HG02623 (cell line): ENCODE measurements around the gene CLCN2.
A peak's percentile ranks its signal among the peaks of the same experiment; 100 is the strongest.

Source experiments
- ATAC-seq: cut with Tn5 transposase; IDR thresholded peaks from one replicate; pipeline ENCODE4 v1.9.1; 2021; ENCODE audit warnings: moderate library complexity; ENCODE audit not compliant: unreplicated experiment

CLCN2 gene

DNA sequence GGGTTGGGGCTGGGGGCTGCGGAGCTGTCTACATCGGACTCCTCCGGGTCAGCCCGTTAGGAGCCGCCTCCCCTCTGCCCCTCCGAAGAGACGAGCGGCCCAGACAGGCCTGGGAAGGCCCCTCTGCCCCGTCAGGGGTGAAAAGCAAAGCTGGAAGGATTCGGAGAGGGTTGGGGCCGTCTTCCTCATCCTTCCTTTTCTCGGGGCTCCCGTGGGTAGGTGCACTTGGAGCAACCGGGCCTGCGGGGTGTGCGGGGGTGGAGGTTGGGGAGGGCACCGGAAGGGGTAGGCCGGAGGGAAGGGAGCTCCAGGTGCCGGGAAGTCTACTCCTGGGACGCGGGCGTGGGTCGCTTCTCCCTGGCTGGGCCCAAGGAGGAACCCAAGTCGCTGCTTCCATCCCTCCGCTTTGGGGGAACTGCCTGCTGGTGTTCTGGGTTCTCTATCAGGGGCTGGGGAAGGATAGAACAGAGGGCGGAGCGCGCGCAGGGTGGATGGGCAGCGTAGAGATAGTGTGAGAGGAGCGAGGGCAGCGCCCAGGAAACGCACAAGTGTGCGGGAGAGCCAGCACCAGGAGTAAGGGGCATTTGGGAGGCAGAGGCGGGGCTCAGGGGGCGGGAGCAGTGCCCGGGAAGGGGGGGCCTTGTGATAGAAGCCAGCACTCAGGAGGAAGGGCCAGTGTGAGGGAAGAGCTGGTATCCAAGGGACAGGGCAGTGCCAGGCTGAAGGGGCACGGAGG lies 695 bp upstream of the CLCN2 start:
- ATAC-seq: peak; percentile 3

DNA sequence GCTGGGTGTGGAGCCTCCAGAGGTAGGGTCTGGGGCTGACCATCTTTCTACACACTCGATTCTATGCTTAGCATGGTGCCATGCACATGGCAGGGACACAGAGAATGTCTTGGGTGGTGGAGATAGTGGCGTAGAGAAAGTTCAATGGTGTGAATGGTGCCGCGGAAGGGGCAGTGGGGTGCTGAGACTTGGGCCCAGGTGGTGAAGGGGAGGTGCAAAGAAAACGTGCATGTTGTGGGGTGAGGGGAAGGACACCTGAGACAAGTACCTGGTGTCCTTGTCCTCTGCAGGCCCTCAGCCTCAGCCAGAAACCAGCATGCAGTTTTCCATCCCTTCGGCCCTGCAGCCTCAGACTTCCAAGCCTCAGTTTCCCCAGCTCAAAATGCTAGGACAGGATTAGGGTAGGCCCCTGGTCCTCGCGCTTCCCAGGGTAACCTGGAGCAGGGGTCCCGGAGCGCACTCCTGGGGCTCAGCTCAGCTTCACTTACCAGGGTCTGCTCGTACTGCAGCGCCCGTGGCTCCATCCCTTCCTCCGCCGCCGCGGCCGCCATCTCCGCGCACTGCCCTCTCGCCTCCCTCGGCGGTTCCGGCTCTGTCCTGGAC lies 375 bp downstream of the CLCN2 start:
- peak; percentile 2 for ATAC-seq

DNA sequence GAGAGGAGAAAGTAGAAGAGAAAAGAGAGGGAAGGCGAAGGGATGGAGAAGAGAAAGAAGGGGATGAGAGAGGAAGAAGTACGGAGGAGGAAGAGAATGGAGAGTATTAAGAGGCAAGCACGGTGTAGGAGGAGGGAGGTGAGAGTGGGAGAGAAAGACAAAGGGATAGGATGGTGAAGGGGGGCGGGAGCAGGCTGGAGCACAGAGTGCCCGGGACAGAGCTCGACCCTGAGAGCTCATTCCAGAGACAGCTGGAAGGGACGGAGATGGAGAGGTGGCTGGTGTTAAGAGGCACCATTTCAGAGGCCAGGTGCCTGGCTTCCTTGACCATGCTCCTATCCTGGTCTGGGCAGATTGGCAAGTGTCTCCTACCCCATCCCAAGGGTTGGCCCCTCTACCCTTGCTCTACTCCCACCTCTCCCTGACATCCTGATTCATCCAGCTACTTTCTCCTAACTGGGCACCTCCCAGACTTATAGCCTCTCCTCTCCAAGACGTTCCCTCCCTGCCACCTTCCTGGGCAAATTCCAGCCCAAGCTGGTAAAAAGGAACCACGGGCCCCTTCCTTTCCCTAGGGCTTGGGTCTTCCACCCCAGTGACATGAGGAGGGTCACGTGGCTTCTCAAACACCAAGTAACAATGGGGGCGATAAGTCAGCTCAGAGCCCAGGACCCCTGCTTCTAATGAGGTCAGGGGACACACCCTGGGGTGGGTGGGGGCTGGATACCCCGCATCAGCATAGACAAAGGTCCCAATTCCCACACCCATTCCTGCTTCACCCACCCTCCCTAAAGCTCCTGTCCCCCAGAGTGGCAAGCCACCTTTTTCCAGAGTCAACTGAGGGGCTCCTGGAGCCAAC lies 1.1 kb downstream of the CLCN2 start:
- no peak for ATAC-seq

GRCh38 chr3:184359610-184360009 lies 1.8 kb downstream of the CLCN2 start:
- ATAC-seq: no peak

GRCh38 chr3:184358921-184359350 lies 2.5 kb downstream of the CLCN2 start:
- no peak for ATAC-seq

DNA sequence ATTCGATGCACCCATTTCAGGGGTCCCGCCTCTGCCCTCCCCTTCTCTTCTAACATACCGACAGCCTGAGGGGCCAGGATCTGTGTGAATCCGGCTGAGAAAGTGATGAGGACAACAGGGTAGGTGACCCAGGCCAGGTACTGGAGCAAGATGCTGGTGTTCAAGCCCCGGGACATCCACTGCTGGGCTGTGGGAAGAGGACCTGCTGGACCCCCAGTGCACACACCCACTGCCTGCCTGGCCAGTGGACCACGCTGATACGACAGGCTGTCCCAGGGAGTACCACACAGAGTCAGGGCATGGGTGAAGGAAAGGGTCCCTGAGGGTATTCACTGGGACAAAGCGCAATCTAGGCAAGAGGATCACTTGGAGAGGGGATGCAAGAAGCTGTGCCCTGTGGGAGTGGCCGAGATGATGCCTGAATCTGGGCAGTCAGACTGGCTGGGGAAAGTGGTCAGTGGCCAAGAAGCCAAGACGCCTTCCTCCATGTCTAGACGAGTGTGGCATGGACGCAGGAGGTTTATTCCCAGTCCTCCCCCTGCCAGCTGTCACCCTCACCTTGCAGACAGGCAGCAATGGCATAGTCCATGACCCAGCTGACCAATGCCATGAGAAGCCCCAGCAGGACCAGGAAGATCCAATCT lies 3.2 kb downstream of the CLCN2 start:
- no peak for ATAC-seq

GRCh38 chr3:184357248-184358123 lies 3.9 kb downstream of the CLCN2 start:
- no peak for ATAC-seq

DNA sequence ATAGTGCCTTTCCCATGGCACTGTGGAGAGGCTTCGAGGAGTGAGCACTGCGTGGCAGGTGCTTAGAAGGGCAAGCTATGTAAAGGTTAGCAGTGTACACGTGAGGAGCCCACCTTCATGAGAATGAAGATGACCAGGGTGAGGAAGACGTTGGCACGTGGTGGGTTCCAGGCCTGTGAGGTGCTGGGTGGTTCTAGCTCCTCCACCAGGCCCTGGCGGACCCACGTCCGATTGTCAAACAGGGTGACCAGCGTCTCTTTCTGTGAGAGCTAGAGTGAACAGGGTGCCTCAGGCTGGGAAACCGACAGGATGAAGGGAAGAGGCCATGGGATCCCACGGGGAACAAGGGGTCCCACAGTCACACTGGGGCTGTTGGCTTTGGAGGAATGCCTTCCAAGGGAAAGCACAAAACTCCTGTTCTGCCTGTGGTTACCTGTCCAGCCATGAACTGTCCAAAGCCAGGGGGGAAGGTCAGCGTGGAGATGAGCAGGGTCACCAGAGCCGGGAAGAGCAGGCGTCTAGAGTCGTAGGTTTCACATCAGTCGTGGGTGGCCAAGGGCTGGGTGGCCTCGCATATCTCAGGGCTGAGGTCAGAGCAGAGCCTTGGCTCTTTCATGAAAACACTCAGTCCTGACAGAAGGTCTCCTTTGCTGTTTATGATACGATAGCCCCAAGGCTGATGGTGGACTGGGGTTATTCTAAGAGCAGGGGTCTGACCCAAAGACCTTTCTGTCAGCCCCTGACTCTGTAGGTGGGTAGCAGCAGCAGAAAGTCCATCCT lies 6.0 kb downstream of the CLCN2 start:
- no peak for ATAC-seq

DNA sequence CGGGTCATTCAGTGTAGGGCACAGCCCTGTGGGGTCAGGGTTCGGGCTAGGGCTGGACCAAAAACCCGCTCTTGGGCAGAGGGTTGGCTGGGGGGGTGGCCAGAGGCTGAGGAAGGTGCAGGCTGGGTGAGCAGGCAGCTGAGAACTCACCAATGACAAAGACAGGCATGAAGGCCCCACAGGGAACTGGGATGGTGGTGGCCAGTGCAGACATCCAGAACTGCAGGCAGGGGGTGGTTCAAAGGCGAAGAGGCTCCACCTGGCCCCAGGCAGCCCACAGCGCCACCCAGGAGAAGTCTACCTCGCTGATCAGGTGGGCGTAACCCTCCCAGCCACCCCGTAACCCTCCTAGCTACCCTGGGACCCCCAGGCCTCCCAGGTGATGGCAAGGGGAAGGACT lies 6.7 kb downstream of the CLCN2 start:
- no peak for ATAC-seq

GRCh38 chr3:184354121-184354728 lies 7.2 kb downstream of the CLCN2 start:
- ATAC-seq: no peak

DNA sequence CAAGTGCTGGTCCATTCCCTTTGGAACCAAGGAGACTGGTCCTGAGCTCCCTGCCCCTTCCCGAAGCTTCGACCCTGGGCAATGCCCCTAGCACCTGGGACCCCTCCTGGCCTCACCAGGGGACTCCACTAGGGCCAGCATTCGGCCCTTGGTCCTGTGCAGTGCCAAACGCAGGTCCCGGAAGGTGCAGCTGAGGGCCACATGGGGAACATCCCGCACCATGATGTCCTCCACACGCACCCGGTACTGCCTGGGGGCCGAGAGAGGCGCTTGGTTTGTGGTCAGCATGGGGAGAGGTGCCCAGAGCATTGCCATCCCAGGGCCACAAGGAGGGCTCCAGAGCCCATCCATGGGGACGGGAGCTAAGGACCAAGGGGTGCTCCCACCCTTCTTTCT lies 7.9 kb downstream of the CLCN2 start:
- no peak for ATAC-seq

DNA sequence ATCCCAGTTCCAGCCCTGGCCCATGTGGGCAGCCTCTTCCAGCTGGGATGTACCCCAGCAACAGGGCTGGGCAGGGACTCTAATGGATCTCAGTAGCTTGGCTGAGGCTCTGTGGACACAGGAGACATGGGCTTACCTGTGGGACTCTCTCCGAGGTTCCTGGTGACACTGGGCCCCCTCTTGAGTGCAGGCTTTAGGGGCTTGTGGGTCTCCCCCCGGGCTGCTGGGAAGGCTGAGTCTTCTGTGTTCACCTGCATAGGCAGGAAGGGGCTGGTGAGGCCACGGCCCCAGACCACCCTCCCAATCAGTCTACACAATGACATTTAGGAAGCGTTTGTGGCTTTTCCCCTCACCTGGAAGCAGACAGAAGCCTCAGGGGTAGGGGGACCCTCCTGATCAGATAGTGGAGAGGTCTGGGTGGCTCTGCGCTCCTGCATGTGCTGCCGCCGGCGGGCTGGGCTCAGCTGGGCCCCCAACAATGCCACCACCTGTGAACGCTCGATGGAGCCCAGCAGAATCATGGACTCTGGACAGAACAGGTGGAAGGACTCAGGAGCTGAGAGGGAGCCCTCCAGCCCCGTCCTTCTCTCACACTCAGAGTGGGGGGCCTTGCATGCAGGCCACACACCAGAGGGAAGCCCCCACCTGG lies 8.4 kb downstream of the CLCN2 start:
- no peak for ATAC-seq

GRCh38 chr3:184352149-184352785 lies 9.1 kb downstream of the CLCN2 start:
- ATAC-seq: no peak

GRCh38 chr3:184351511-184352148 lies 9.8 kb downstream of the CLCN2 start:
- ATAC-seq: no peak

DNA sequence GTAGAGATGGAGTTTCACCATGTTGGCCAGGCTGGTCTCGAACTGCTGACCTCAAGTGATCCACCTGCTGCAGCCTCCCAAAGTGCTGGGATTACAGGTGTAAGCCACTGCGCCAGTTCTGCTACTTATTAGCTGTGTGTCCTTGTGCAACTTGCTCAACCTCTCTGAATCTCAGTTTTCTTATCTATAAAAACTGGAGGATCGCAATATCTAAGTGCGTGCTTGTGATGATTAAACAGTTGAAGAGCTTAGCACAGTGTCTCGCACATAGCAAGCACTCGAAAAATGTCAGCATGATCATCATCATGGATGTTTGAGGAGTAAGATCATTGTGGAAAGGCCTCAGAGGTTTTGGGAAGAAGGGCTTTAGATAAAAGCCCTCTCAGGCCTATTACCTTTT lies 10.8 kb downstream of the CLCN2 start:
- no peak for ATAC-seq

DNA sequence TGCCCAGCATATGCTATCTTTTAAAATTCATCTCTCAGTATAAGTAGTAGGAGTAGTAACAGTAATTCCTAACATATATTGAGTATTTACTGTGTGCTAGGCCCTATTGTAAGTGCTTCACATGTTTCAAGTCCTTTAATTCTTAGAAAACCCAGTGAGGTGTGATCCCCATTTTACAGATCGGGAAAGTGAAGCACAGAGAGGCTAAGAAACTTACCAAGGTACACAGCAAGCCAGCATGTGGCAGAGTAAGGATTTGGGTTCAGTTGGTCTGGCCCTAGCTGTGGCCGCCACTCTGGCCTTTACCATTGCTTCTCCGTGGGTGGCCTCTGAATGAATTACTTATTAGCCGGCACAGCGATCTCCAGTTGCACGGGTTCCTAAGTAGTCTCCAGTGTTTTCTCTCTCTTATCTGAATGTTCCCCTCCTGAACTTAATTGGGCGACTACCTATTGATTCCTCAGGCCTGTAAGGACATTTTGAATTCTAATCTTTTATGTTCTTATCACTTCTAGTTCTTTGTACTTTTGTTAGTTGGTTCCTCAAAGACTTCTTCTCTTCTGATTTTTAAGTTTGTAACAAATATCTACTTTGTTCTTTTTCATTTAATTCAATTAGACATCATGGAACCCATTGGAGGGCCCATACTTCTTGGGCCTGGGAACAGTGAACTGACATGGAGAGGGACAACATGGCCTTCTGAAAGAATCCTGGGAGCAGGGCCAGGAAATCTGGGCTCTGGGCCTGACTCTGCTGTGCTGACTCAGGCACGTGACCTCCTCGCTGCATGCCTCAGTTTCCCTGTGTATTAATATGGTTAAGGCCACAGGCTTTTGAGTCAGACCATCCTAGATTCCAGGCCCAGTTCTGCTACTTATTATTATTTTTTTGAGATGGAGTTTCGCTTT lies 11.6 kb downstream of the CLCN2 start:
- ATAC-seq: no peak

DNA sequence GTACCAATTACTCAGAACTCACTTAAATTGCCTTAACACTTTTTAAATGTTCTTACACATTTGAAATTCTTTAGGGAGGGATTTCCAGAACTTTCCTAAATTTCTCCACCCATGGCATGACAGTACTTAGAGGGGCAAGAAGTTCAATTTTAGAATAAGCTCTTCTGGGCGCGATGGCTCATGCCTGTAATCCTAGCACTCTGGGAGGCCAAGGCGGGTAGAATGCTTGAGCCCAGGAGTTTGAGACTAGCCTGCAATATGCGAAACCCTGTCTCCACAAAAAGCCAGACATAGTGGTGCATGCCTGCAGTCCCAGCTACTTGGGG lies 13.4 kb downstream of the CLCN2 start:
- no peak for ATAC-seq
